WTC11 (cell line): ENCODE measurements around the gene ASTN2.

Experiments used
- AFF4 ChIP-seq: sonication (generic); formaldehyde crosslinking; IDR thresholded peaks from 2 replicates; pipeline ENCODE4 v1.8.1; 2023; ENCODE audit warnings: mild to moderate bottlenecking, missing genetic modification reagents, borderline replicate concordance
- CTCF ChIP-seq: fragments of 200-600 bp; IDR thresholded peaks from 2 replicates; pipeline ENCODE4 v1.8.0; 2022; ENCODE audit warnings: antibody characterized with exemption
- E2F4 ChIP-seq: sonication (generic); formaldehyde crosslinking; IDR thresholded peaks from 2 replicates; pipeline ENCODE4 v1.8.1; 2022; ENCODE audit warnings: low read depth, mild to moderate bottlenecking, moderate library complexity, missing genetic modification reagents, borderline replicate concordance
- ELF4 ChIP-seq: sonication (generic); formaldehyde crosslinking; IDR thresholded peaks from 2 replicates; pipeline ENCODE4 v1.8.1; 2022; ENCODE audit warnings: low read depth, mild to moderate bottlenecking, moderate library complexity, missing genetic modification reagents
- ETV6 ChIP-seq: sonication (generic); formaldehyde crosslinking; IDR thresholded peaks from 2 replicates; pipeline ENCODE4 v1.8.1; 2022; ENCODE audit warnings: mild to moderate bottlenecking, missing genetic modification reagents
- FOXP1 ChIP-seq: sonication (generic); formaldehyde crosslinking; IDR thresholded peaks from 2 replicates; pipeline ENCODE4 v1.8.0; 2022; ENCODE audit warnings: missing genetic modification reagents, mild to moderate bottlenecking, moderate library complexity, borderline replicate concordance
- JAZF1 ChIP-seq: fragments of 250-450 bp; sonication (Bioruptor Pico); IDR thresholded peaks from 2 replicates; pipeline ENCODE4 v1.9.0; 2021; ENCODE audit warnings: moderate library complexity, mild to moderate bottlenecking, inconsistent platforms
- JUN ChIP-seq: sonication (generic); formaldehyde crosslinking; IDR thresholded peaks from 2 replicates; pipeline ENCODE4 v1.8.0; 2023; ENCODE audit warnings: mild to moderate bottlenecking, missing genetic modification reagents
- NR3C1 ChIP-seq: sonication (generic); formaldehyde crosslinking; conservative IDR thresholded peaks from 2 replicates; pipeline ENCODE4 v1.8.1; 2023; ENCODE audit warnings: low read depth, mild to moderate bottlenecking, missing genetic modification reagents
- RELA ChIP-seq: sonication (generic); formaldehyde crosslinking; IDR thresholded peaks from 2 replicates; pipeline ENCODE4 v1.8.1; 2022; ENCODE audit warnings: missing genetic modification reagents, mild to moderate bottlenecking, borderline replicate concordance
- USF1 ChIP-seq: sonication (generic); formaldehyde crosslinking; IDR thresholded peaks from 2 replicates; pipeline ENCODE4 v1.8.0; 2022; ENCODE audit warnings: mild to moderate bottlenecking, missing genetic modification reagents
- USF2 ChIP-seq: sonication (generic); formaldehyde crosslinking; IDR thresholded peaks from 2 replicates; pipeline ENCODE4 v1.8.1; 2023; ENCODE audit warnings: mild to moderate bottlenecking, missing genetic modification reagents, moderate library complexity
- ZBTB21 ChIP-seq: sonication (generic); formaldehyde crosslinking; IDR thresholded peaks from 2 replicates; pipeline ENCODE4 v1.8.1; 2023; ENCODE audit warnings: mild to moderate bottlenecking, missing genetic modification reagents, borderline replicate concordance
- ZNF396 ChIP-seq: fragments of 250-450 bp; sonication (Bioruptor Pico); IDR thresholded peaks from 2 replicates; pipeline ENCODE4 v1.8.0; 2021; ENCODE audit warnings: mild to moderate bottlenecking, moderate library complexity, borderline replicate concordance

- no peak for TF ChIP-seq USF1 (CRISPR knock-in tag)
- no peak for TF ChIP-seq E2F4 (CRISPR knock-in tag)
- no peak for TF ChIP-seq CTCF
- TF ChIP-seq ZBTB21: no peak
- TF ChIP-seq ETV6 (CRISPR knock-in tag): no peak
- TF ChIP-seq JUN: no peak
- no peak for TF ChIP-seq ELF4 (CRISPR knock-in tag)
- no peak for TF ChIP-seq ZNF396 (CRISPR knock-in tag)
- no peak for TF ChIP-seq FOXP1 (CRISPR knock-in tag)
- TF ChIP-seq AFF4 (CRISPR knock-in tag): no peak
- TF ChIP-seq RELA (CRISPR knock-in tag): no peak
- TF ChIP-seq USF2: no peak
- no peak for TF ChIP-seq JAZF1 (CRISPR knock-in tag)
- no peak for TF ChIP-seq NR3C1 (CRISPR knock-in tag)
Observed at GRCh38 chr9:116883676-116884075, 531.2 kb downstream of the ASTN2 start.
